Skeletal muscle tissue (tissue), 2 donors: ENCODE measurements around the gene CD86. TPM values are rescaled to one million over a fixed set of nuclear protein-coding genes. Genes with fewer than 3 reads are reported as not detected.

Experiments
- small RNA-seq: library from RNA; depleted of rRNA; stranded (forward); fragments of <200 nt; gene quantifications from one replicate; pipeline ENCODE3, GENCODE V24; 2014
- total RNA-seq: library from RNA; depleted of rRNA; stranded (reverse); fragments of >200 nt; gene quantifications from one replicate; pipeline ENCODE4 v1.2.3, GENCODE V29; 2014

Gene CD86
- total RNA-seq, 1 donor from 2014 or later: 3.7 TPM

Small RNA genes within 50 kb of the gene (small RNA-seq; reads per million reads assigned to genes)
- gene RF00019: not detected

Other genes with a start within 250 kb of the CD86 start
- gene IQCB1, start 220.3 kb upstream of the CD86 start, total RNA-seq: 16.2 TPM
- gene EAF2, start 220.2 kb upstream of the CD86 start, total RNA-seq: 12.5 TPM
- gene SLC15A2, start 161.0 kb upstream of the CD86 start, total RNA-seq: 33.4 TPM
- gene ILDR1, start 33.1 kb upstream of the CD86 start, total RNA-seq: not detected
- not detected for gene CASR, start 128.3 kb downstream of the CD86 start, total RNA-seq